ENCODE data around the gene SARDH.

SARDH gene

GRCh38 chr9:133661846-133662540 lies 76.2 kb downstream of the SARDH start:
- no peak for DNase-seq

GRCh38 chr9:133659516-133659915 lies 78.6 kb downstream of the SARDH start:
- DNase-seq: no peak

- DNase-seq: no peak
Observed at GRCh38 chr9:133658442-133659431, 79.4 kb downstream of the SARDH start.

GRCh38 chr9:133657120-133657661 lies 81.0 kb downstream of the SARDH start:
- peak; percentile 77 for DNase-seq

DNA sequence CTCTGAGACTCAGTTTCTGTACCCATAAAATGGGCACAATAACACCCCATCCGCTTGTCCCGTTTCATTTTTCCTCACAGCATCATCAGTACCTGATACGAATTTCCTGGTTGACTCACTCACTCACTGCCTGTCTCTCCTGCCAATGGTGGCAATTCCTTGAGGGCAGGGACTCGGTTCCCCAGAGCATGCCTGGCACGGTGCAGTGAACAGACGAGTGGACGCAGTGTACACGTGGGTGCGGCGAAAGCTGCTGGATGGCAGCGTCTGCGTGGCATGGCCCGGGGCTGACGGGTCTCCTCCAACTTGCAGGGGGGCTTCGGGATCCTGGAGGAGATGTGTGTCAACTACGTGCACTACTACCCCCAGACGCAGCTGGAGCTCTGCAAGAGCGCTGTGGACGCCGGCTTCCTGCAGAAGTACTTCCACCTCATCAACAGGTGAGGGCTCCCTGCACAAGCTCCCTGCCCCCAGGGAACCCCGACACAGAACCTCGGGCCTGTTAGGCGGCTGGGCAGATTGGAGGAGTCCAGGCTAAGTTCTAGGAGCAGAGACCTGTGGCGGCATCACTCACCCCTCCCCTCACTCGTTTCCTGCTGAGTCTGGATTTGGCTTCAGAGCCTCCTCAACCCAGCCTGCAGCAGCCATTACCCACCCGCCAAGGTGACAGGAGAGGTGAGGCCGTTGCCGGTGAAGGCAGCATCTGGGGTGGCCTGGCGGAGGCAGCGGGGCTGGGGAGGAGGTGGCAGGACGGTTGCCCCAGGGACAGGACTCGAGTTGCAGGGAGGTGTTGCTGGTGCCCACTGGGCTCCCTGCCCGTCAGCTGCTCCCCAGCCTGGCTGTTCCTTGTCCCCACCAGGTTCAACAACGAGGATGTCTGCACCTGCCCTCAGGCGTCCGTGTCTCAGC lies 81.7 kb downstream of the SARDH start:
- peak; percentile 84 for DNase-seq

DNA sequence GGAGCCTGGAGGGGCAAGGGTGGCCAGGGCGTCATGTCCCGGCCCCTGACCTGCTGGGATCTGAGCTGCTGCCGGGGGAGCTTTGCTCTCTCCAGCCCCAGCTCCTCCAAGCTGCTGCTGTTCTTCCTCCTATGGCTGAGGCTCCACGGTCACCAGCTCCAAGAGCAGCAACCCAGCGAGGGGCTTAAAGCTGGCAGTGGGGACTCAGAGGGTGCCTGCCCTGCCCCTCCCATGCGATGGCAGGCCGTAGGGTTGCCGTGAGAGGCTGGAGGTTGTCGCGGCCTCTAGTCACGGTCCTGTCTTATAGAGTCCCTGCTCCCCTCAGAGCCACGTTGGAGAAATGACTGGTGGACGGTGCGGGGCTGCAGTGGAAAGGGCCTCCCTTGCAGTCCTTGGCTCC lies 82.5 kb downstream of the SARDH start:
- DNase-seq: no peak

DNA sequence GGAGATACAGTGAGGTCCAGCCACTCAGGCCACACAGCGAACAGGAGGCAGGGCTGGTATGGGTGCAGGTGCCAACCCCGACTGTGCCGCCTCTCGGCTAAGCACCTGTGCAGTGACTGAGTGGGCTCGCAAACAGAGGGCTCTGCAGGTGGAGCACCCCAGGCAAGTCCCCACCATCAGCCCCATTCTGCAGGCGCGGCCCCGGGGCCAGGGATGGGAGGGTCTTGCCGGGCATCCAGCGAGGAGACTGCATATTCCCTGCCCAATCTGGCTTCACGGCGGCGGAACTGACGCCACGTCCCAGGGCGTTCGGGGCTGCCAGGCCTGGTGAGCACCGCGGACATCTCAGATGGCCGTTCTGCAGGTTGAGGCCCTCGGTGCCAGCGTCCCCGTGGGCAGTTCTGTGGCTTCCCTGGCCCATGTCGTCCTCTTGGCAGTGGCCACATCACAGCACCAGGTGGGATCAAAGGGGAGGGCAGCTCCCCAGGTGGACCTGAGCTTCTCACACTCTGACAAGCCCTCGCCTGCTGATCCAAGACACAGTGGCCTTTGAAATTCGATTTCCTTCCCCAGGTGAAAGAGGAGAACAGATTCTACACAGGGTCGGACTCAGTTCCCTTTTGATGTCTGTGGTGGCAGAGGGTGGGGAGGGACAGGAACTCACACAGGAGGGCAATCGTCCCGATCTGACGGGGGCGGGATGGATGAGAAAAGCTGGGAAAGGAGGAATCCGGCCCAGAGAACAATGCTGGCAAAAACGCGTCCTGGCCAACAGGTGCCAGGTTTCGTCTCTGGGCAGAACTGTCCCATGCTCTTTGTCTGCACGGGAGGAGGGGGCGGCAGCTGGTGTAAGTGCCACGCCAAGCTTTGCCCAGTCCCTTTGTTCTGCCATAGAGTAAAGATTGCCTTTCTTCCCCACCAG lies 83.2 kb downstream of the SARDH start:
- DNase-seq: no peak

GRCh38 chr9:133653638-133654037 lies 84.5 kb downstream of the SARDH start:
- no peak for DNase-seq

GRCh38 chr9:133650026-133650425 lies 88.1 kb downstream of the SARDH start:
- DNase-seq: no peak

DNA sequence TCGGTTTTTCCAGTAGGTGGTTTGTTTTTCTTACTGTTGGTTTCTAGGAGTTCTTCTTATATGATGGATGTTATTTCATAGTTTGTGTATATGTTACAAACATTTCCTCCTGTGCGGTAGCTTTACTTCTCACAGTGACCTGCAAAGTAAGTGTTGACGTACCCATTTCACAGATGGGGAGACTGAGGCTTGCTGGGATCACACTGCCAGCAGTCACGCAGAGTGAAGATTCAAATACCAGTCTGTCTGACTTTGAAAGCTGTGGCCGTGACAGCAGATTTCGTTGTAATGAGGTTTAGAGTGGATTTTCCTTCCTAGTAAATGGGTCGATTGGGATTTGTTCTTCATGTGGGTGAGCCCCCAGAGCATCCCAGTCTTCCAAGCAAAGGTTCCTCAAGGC lies 89.0 kb downstream of the SARDH start:
- no peak for DNase-seq

DNA sequence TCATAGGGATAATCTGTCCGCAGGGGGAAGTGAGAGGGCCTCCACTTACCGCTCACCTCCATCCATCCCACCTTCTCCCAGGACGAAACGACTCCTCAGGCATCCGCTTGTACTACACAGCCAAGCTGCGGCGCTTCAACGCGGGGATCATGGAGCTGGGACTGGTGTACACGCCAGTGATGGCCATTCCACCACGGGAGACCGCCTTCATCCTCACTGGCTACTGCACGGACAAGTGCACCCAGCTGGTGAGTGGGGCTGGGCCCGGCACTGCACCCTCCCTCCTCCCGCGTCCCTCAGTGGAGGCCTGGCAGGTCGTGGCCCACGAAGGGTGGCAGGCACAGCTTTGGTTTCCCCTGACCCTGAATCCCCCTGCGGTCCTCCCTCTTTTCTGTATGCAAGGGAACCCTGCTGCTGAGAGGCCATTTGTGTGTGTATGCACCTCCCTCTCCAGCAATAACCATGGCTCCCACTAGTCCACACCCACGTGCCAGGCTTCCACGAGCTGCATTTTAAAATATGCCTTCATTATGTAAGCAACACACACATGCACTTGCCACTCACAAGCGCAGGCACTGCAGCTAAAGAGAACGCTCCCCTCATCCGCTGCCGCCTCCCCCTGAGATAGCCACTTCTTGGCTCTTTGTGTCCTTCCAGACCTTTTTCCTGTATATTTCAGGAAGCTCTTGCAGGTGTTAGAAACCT lies 90.2 kb downstream of the SARDH start:
- DNase-seq: no peak

DNA sequence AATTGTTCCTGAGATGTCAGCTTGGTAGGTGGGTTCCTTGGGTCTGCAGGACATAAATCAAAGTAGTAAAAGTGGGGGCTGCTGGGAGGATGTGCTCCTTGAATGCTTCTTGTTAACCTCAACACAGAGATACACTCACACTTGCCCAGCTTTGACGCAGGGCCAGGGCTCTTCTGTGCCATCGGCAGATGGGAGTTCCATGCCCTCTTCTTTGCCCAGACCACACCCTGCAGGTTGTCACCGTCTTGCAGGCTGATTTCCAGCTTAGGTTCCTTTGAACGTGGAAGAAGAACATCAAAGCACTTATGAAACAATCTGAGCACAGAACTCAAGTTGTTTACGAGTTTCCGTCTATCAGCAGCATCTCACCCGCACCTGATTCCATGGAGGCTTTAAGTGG lies 91.0 kb downstream of the SARDH start:
- DNase-seq: no peak

- no peak for DNase-seq
Observed at GRCh38 chr9:133645021-133645765, 93.0 kb downstream of the SARDH start.

DNA sequence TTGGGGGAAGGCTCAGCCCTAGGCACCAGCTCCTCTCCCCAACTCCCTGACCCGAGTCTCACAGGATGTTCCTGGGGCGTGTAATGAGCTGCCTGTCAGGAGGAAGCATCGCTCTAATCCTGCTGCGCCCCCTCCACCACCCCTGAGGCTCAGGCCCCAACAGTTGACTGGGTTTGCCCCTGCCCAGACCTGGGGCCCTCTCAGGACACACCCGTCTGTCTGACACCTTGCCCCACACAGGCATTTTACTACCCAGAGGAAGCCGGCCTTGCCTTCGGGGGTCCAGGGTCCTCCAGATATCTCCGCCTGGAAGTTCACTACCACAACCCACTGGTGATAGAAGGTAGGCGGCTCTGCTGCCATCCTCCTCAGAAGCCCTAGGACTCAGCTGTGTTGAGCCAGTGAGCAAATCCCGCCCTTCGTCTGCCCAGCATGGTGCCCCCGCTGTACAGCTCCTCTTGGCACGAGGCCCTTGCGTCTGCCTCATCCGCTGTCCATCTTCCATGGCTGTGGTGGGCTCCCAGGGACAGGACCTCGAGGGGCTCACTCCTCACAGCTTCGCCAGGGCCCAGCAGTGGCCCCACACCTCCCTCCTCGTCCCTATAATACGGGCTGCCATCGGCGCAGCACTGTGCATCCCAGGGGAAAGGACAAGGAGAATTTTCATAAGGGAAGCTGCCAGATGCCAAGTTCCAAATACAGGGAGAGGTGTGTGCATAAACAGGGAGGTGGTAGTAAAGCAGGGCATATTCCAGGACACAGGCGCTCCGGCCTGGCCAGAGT lies 94.0 kb downstream of the SARDH start:
- no peak for DNase-seq

DNA sequence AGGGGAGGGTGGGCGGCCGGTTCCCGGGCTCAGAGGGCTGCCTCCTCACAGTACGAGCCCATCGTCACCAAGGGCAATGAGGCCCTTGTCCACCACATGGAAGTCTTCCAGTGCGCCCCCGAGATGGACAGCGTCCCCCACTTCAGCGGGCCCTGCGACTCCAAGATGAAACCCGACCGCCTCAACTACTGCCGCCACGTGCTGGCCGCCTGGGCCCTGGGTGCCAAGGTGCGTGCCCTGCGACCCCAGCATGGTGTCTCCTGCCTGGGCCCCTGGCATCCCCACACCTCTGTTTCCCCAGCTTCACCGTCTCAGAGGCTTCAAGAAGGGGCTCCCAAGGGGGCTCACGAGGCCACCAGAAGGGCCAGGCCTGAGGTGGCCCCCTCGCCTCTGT lies 94.8 kb downstream of the SARDH start:
- DNase-seq: no peak

DNA sequence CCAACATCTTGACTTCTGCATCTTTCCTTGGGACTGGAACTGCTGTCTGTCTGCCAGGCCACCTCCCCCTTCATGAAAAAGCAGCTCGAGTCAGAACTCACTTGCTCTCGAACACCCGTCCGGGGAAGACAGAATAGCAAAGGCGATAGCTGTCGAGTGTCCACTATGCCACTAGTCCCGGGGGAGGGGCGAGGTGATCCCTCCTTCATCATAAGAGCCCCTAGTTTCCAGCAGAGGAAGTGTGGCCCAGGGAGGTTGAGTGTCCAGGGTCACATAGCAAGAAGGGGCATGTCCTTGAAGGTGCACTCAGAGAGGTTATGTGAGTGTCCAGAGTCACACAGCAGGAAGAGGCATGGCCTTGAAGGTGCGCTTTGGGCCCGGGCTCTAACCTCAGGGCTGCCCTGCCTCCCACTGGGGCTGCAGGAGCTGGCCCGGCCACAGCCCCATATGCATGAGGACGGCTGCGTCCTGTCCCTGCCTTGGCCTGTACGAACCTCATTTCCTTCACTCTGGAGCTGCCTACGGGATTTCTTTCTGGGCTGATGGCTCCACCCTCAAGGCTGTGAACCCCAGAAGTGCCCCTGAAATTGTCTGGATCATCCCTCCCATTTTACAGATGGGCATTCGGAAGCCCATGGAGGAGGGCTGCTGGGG lies 95.3 kb downstream of the SARDH start:
- no peak for DNase-seq

DNA sequence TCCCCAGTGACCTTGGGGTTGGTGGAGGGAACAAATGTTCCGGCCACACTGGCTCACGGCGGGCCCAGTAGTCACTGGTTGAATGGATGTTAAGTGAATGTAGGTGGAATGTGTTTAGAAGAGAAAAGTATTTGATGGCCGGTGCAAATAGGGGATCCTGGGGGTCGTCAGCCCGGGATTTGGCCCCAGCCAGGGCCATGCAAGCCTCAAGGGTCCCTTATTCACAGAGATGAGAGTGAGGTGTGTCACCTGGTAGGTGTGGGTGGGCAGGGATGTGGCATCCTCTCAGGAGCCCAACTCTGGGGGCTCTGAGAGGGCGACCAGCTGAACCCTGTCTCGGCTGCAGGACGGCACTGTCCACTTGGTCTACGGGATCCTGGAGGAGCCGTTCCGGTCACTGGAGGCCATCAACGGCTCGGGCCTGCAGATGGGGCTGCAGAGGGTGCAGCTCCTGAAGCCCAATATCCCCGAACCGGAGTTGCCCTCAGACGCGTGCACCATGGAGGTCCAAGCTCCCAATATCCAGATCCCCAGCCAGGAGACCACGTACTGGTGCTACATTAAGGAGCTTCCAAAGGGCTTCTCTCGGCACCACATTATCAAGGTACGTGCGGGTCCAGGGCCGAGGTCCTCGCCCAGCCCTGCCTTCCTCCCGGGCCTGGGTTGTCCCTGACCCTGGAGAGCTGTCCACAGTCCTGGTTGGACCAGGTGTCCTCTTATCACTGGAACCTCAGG lies 96.1 kb downstream of the SARDH start:
- no peak for DNase-seq

- DNase-seq: no peak
Observed at GRCh38 chr9:133641396-133641655, 96.8 kb downstream of the SARDH start.

Data from RPMI8226 (cell line).